Caco-2 (cell line): ENCODE results near the gene SPHK2. TPM values are rescaled to one million over a fixed set of nuclear protein-coding genes. Genes with fewer than 3 reads are reported as not detected.

Source experiments
- Bru-seq: library from RNA; stranded (reverse); fragments of 400-500 nt; gene quantifications from one replicate; lab custom pipeline; 2021; lab: Mats Ljungman, UMichigan
- BruChase-seq, 2 experiments: library from RNA; stranded (reverse); fragments of 400-500 nt; gene quantifications; one replicate each; lab custom pipeline; 2021; lab: Mats Ljungman, UMichigan
- BruUV-seq: library from RNA; stranded (reverse); fragments of 400-500 nt; replicated peaks from 2 replicates; lab custom pipeline; 2021; lab: Mats Ljungman, UMichigan
- CTCF ChIA-PET: fragments of 300-600 bp; sonication (Branson Sonifier 250); formaldehyde crosslinking; loops from one replicate; lab custom pipeline; 2022; ENCODE audit warnings: antibody characterized with exemption; lab: Charles Lee
- POLR2A ChIA-PET: fragments of 300-600 bp; sonication (Branson Sonifier 250); formaldehyde crosslinking; loops from one replicate; lab custom pipeline; 2022; ENCODE audit warnings: antibody characterized with exemption; lab: Charles Lee
- DNase-seq, 2 experiments: peaks; one replicate each; pipeline versions ENCODE4 v3.0.0 to v3.0.0-alpha.2; 2020 to 2022
- H3K27me3 ChIP-seq: replicated peaks from 2 replicates; pipeline ENCODE4 v1.6.0; 2011; ENCODE audit warnings: low read length; ENCODE audit not compliant: control insufficient read depth, insufficient read depth
- H3K36me3 ChIP-seq: 2 replicates; pipeline ENCODE4 v1.5.1; 2011; ENCODE audit warnings: low read length; ENCODE audit not compliant: control insufficient read depth, insufficient read depth
- H3K4me1 ChIP-seq: fragments of 250-450 bp; sonication (Bioruptor Pico); 2 replicates; pipeline ENCODE4 v1.5.1; 2020; ENCODE audit warnings: mild to moderate bottlenecking
- H3K4me3 ChIP-seq: 2 replicates; pipeline ENCODE4 v1.5.1; 2011; ENCODE audit warnings: low read depth, mild to moderate bottlenecking, control low read depth, low read length
- H3K9me3 ChIP-seq: fragments of 250-450 bp; sonication (Bioruptor Pico); 2 replicates; pipeline ENCODE4 v1.5.1; 2020; ENCODE audit warnings: mild to moderate bottlenecking, moderate library complexity
- H3K27ac Mint-ChIP-seq: one replicate; pipeline ENCODE4 v1.8.0; 2022; ENCODE audit warnings: mixed read lengths; ENCODE audit not compliant: unreplicated experiment
- H3K27me3 Mint-ChIP-seq: one replicate; pipeline ENCODE4 v1.8.0; 2022; ENCODE audit warnings: mixed read lengths; ENCODE audit not compliant: insufficient read depth, unreplicated experiment
- H3K36me3 Mint-ChIP-seq: one replicate; pipeline ENCODE4 v1.8.0; 2022; ENCODE audit warnings: mild to moderate bottlenecking, mixed read lengths; ENCODE audit not compliant: insufficient read depth, unreplicated experiment
- H3K4me1 Mint-ChIP-seq: one replicate; pipeline ENCODE4 v1.8.0; 2022; ENCODE audit warnings: low read depth, mixed read lengths; ENCODE audit not compliant: unreplicated experiment
- H3K4me3 Mint-ChIP-seq: one replicate; pipeline ENCODE4 v1.8.0; 2022; ENCODE audit warnings: mild to moderate bottlenecking, moderate library complexity, mixed read lengths; ENCODE audit not compliant: unreplicated experiment
- H3K9me3 Mint-ChIP-seq: one replicate; pipeline ENCODE4 v1.8.0; 2022; ENCODE audit warnings: mixed read lengths; ENCODE audit not compliant: unreplicated experiment
- CTCF ChIP-seq, 2 experiments: fragments of 200-600 bp in 1 of 2; IDR thresholded peaks; 1 replicate in 1 of 2; 2 replicates in 1 of 2; pipeline versions ENCODE4 v1.5.1 to v1.8.0; 2011 to 2022; ENCODE audit warnings: antibody characterized with exemption in 1 of 2, control low read depth in 1 of 2, inconsistent platforms in 1 of 2, low read depth in 1 of 2, low read length in 1 of 2, mild to moderate bottlenecking in 1 of 2, moderate library complexity in 1 of 2; ENCODE audit not compliant: insufficient read depth in 1 of 2, severe bottlenecking in 1 of 2, unreplicated experiment in 1 of 2
- intact Hi-C: fragments of 100-400 bp; cut with micrococcal nuclease; formaldehyde crosslinking; loops from one replicate; pipeline ENCODE4 v1.10.0; 2022; ENCODE audit not compliant: unreplicated experiment
- long read RNA-seq: library from polyadenylated mRNA; stranded (forward); transcript quantifications from one replicate; pipeline ENCODE4 v2.0.0, GENCODE V29; 2022
- total RNA-seq: library from RNA; stranded (reverse); gene quantifications from 2 replicates; pipeline ENCODE4 v1.2.3, GENCODE V29; 2022

The SPHK2 gene
- 134 and 140 TPM in 2 replicates for total RNA-seq
- percentile 84 among the genes with signal in this experiment for Bru-seq, nascent RNA
- BruChase-seq, experiment 1, labeled RNA remaining after a 2-hour chase: percentile 84 among the genes with signal in this experiment
- BruChase-seq, experiment 2, labeled RNA remaining after a 6-hour chase: percentile 88 among the genes with signal in this experiment
- long read RNA-seq, transcript SPHK2-210 (6 exons, 2,683 nt): major isoform, 11 of 102 reads
- long read RNA-seq, transcript SPHK2-201 (7 exons, 2,963 nt): minor isoform, 6 of 102 reads
- long read RNA-seq, transcript SPHK2-206 (7 exons, 2,866 nt): minor isoform, 7 of 102 reads
- long read RNA-seq, partial matches to known transcripts: 37 of 102 reads
- long read RNA-seq, other reads (novel, unspliced or antisense): 40 of 102 reads

- Mint-ChIP-seq H3K4me1 (peaks cover 36% of the 10 kb centered on the region), H3K36me3 (peaks cover 69% of the 10 kb centered on the region), H3K27me3 (no peaks in the 10 kb centered on the region), H3K27ac (peak within 1 kb of the TSS; percentile 98), H3K4me3 (peak within 1 kb of the TSS; percentile 96), H3K9me3 (no peaks in the 10 kb centered on the region)
- CTCF ChIA-PET: interaction anchor here (0.6 to 1.3 kb wide), 8 partner anchors 10 to 285 kb away, joined by 3 to 14 read pairs (median 4); partner anchors contain the start of genes SYNGR4 and TMEM143
- peak; percentile 99 for DNase-seq
- no TSS peak for BruUV-seq
- Histone ChIP-seq H3K9me3 (no peaks in the 10 kb centered on the region), H3K36me3 (peaks cover 13% of the 10 kb centered on the region), H3K4me1 (peaks cover 39% of the 10 kb centered on the region), H3K4me3 (peak within 1 kb of the TSS; percentile 85), H3K27me3 (no peaks in the 10 kb centered on the region)
- intact Hi-C loops: loop anchor here (1.0 kb wide), 1 partner anchor 18 kb away; the partner anchor contains the start of gene DBP
- POLR2A ChIA-PET: interaction anchor here (0.5 to 3.6 kb wide), 28 partner anchors 8 to 509 kb away, joined by 3 to 37 read pairs (median 6); partner anchors contain the start of genes CA11, DBP, DHDH and GYS1
- no peak for TF ChIP-seq CTCF (IDR thresholded peaks at IDR 0.05; ENCODE audit: insufficient read depth in 1 of 2, low read depth in 1 of 2, low read length in 1 of 2, severe bottlenecking in 1 of 2, unreplicated experiment in 1 of 2)
These were observed at the start of gene SPHK2, which contains the start of gene RPL18 for GRCh38 chr19:48618916-48619691. TSS of gene SPHK2 (plus strand) at chr19:48619506. CDS start at chr19:48620515, 1,009 bp downstream. TSS of gene RPL18 (minus strand) at chr19:48619178. CDS start at chr19:48619143, 35 bp downstream.

GRCh38 chr19:48569814-48570213 lies 49.5 kb upstream of the SPHK2 start:
- H3K4me3 Mint-ChIP-seq: no peak overlapping the region
- POLR2A ChIA-PET: no interaction called here
- H3K36me3 Mint-ChIP-seq: peaks cover 14% of the 10 kb centered on the region
- no peaks in the 10 kb centered on the region for H3K9me3 Mint-ChIP-seq
- DNase-seq: no peak
- Histone ChIP-seq H3K4me1 (peaks cover 47% of the 10 kb centered on the region), H3K36me3 (no peaks in the 10 kb centered on the region), H3K27me3 (no peaks in the 10 kb centered on the region), H3K9me3 (no peaks in the 10 kb centered on the region), H3K4me3 (no peak overlapping the region)
- CTCF ChIA-PET: interaction anchor here (0.7 kb wide), 1 partner anchor 80 kb away, joined by 5 read pairs; no protein-coding TSS in a partner anchor
- H3K4me1 Mint-ChIP-seq: peaks cover 30% of the 10 kb centered on the region
- intact Hi-C loops: no loop called here
- TF ChIP-seq CTCF (IDR thresholded peaks at IDR 0.05; ENCODE audit: insufficient read depth in 1 of 2, low read depth in 1 of 2, low read length in 1 of 2, severe bottlenecking in 1 of 2, unreplicated experiment in 1 of 2): no peak
- H3K27me3 Mint-ChIP-seq: no peaks in the 10 kb centered on the region
- BruUV-seq: no TSS peak
- no peak overlapping the region for H3K27ac Mint-ChIP-seq
